Panc1 (cell line): ENCODE data around the gene ABI3BP.

Experiments
- POLR2AphosphoS5 ChIP-seq: IDR thresholded peaks from 2 replicates; pipeline ENCODE4 v1.6.1; 2012; ENCODE audit warnings: mild to moderate bottlenecking, low read depth, low read length, moderate library complexity
- SIN3A ChIP-seq: IDR thresholded peaks from 2 replicates; pipeline ENCODE4 v1.6.1; 2012; ENCODE audit warnings: low read depth, mild to moderate bottlenecking, low read length, moderate library complexity, borderline replicate concordance; ENCODE audit not compliant: insufficient read depth
- TCF7L2 ChIP-seq: IDR thresholded peaks from 2 replicates; pipeline ENCODE4 v1.6.1; 2011; ENCODE audit warnings: mild to moderate bottlenecking, low read depth, low read length, inconsistent platforms
- TF ChIP-seq, protein P1 (sequence below): fragments of 450-650 bp; IDR thresholded peaks from 2 replicates; pipeline ENCODE4 v1.5.1; 2017; ENCODE audit warnings: mild to moderate bottlenecking
- TF ChIP-seq, protein P2 (sequence below), 2 experiments: IDR thresholded peaks; 2 replicates each; pipeline ENCODE4 v1.6.1; 2011 to 2012; ENCODE audit warnings: low read depth in 2 of 2, control low read depth in 1 of 2, low read length in 1 of 2, mild to moderate bottlenecking in 1 of 2, moderate library complexity in 1 of 2; ENCODE audit not compliant: insufficient read depth in 1 of 2

DNA sequence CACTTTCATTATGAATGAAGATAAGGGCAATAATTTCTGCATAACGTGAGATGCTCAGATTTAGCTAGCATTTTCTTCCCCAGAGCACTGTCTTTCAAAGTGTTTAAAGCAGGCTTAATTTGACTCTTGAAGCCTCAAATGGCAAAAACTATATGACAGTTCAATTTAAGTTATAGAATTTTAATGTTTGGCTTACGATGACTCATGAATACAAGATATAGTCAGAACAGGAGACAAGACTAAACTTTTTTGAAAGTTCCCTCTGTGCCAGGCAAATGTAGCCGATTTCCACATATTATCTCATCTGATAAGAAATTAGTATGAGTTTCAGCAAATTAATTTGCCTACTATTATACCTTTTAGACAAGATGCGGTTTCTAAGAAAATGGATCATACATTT is 19.6 kb downstream of the ABI3BP start:
- TF ChIP-seq, protein P1, sequence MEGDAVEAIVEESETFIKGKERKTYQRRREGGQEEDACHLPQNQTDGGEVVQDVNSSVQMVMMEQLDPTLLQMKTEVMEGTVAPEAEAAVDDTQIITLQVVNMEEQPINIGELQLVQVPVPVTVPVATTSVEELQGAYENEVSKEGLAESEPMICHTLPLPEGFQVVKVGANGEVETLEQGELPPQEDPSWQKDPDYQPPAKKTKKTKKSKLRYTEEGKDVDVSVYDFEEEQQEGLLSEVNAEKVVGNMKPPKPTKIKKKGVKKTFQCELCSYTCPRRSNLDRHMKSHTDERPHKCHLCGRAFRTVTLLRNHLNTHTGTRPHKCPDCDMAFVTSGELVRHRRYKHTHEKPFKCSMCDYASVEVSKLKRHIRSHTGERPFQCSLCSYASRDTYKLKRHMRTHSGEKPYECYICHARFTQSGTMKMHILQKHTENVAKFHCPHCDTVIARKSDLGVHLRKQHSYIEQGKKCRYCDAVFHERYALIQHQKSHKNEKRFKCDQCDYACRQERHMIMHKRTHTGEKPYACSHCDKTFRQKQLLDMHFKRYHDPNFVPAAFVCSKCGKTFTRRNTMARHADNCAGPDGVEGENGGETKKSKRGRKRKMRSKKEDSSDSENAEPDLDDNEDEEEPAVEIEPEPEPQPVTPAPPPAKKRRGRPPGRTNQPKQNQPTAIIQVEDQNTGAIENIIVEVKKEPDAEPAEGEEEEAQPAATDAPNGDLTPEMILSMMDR = no peak
- TF ChIP-seq, protein P2, sequence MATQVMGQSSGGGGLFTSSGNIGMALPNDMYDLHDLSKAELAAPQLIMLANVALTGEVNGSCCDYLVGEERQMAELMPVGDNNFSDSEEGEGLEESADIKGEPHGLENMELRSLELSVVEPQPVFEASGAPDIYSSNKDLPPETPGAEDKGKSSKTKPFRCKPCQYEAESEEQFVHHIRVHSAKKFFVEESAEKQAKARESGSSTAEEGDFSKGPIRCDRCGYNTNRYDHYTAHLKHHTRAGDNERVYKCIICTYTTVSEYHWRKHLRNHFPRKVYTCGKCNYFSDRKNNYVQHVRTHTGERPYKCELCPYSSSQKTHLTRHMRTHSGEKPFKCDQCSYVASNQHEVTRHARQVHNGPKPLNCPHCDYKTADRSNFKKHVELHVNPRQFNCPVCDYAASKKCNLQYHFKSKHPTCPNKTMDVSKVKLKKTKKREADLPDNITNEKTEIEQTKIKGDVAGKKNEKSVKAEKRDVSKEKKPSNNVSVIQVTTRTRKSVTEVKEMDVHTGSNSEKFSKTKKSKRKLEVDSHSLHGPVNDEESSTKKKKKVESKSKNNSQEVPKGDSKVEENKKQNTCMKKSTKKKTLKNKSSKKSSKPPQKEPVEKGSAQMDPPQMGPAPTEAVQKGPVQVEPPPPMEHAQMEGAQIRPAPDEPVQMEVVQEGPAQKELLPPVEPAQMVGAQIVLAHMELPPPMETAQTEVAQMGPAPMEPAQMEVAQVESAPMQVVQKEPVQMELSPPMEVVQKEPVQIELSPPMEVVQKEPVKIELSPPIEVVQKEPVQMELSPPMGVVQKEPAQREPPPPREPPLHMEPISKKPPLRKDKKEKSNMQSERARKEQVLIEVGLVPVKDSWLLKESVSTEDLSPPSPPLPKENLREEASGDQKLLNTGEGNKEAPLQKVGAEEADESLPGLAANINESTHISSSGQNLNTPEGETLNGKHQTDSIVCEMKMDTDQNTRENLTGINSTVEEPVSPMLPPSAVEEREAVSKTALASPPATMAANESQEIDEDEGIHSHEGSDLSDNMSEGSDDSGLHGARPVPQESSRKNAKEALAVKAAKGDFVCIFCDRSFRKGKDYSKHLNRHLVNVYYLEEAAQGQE (IDR thresholded peaks at IDR 0.05; ENCODE audit: insufficient read depth in 1 of 2, low read depth in 2 of 2, low read length in 1 of 2) = no peak
- no peak for TF ChIP-seq POLR2AphosphoS5
- TF ChIP-seq SIN3A = no peak
- TF ChIP-seq TCF7L2 = no peak
